ENCODE data around the gene HACL1.

GRCh38 chr3:15523660-15524417 is 77.5 kb downstream of the HACL1 start:
- no peak for TF ChIP-seq CTCF (IDR thresholded peaks at IDR 0.05)
- no peak for TF ChIP-seq POLR2A (IDR thresholded peaks at IDR 0.05)
